Astrocyte (in vitro differentiated cells and primary cell): Measurements from ENCODE around the gene LEFTY1.

ENCODE experiments used
- EZH2 ChIP-seq: IDR thresholded peaks from 2 replicates; pipeline ENCODE4 v1.6.1; 2012; ENCODE audit warnings: mild to moderate bottlenecking, low read length, inconsistent platforms; ENCODE audit not compliant: insufficient read depth
- TF ChIP-seq, protein P1 (sequence below): IDR thresholded peaks from 2 replicates; pipeline ENCODE4 v1.5.1; 2011; ENCODE audit warnings: low read depth, mild to moderate bottlenecking, inconsistent platforms, low read length, moderate library complexity; ENCODE audit not compliant: insufficient read depth

DNA sequence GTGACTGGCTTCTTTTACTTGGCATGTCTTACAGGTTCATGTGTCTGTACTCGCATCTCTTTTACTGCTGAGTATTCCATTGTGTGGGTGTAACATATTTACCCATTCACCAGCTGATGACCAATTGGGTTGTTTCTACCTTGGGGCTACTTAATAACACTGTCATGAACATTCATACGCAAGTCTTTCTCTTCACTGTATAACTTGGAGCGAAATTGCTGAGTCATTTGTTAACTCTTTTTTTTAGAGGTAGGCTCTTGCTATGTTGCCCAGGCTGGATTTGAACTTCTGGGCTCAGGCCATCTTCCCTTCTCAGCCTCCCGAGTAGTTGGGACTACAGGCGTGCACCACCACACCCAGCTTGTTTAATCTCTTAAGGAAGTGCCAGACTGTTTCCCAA is 28.6 kb upstream of the LEFTY1 start:
- TF ChIP-seq, protein P1, sequence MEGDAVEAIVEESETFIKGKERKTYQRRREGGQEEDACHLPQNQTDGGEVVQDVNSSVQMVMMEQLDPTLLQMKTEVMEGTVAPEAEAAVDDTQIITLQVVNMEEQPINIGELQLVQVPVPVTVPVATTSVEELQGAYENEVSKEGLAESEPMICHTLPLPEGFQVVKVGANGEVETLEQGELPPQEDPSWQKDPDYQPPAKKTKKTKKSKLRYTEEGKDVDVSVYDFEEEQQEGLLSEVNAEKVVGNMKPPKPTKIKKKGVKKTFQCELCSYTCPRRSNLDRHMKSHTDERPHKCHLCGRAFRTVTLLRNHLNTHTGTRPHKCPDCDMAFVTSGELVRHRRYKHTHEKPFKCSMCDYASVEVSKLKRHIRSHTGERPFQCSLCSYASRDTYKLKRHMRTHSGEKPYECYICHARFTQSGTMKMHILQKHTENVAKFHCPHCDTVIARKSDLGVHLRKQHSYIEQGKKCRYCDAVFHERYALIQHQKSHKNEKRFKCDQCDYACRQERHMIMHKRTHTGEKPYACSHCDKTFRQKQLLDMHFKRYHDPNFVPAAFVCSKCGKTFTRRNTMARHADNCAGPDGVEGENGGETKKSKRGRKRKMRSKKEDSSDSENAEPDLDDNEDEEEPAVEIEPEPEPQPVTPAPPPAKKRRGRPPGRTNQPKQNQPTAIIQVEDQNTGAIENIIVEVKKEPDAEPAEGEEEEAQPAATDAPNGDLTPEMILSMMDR = no peak
- no peak for TF ChIP-seq EZH2
